ENCODE measurements around the gene PACRG.

Gene PACRG

DNA sequence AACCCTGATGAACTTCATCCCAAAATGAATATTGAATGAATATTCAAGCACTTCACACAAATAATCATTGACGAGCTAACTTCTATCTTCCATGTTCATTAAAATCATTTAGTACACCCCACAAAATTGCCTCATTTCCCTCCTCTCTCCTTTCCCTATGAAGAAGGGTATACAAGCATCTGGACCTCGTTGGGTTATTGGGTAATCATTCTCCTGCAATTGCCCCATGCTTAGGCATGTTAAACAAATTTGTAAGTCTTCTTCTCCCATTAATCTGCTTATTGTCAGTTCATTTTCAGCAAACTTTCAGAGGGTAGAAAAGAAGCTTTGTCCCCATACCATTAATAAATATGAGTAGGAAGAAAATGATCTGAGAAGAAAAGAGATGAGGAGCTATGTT, 27.8 kb upstream of the PACRG start:
- TF ChIP-seq ZNF274 (IDR thresholded peaks at IDR 0.05; ENCODE audit: low read depth, low read length) (no peak), YY1 (IDR thresholded peaks at IDR 0.05; ENCODE audit: insufficient read depth, insufficient read length) (no peak), SUZ12 (IDR thresholded peaks at IDR 0.05; ENCODE audit: extremely low read depth, insufficient read depth, insufficient read length) (no peak)
- Histone ChIP-seq H3K4me1 (ENCODE audit: insufficient read depth, insufficient read length) (no peaks in the 10 kb centered on the region), H3K9me3 (ENCODE audit: insufficient read depth, low read length) (no peaks in the 10 kb centered on the region), H3K36me3 (ENCODE audit: insufficient read depth, insufficient read length, low read length) (no peaks in the 10 kb centered on the region), H3K9ac (ENCODE audit: insufficient read length, low read depth) (no peak overlapping the region), H3K27me3 (ENCODE audit: insufficient read depth, insufficient read length) (no peaks in the 10 kb centered on the region), H3K4me3 (ENCODE audit: insufficient read length, low read depth) (no peak overlapping the region)
- DNase-seq (ENCODE audit: low read depth, low spot score), result no peak

DNA sequence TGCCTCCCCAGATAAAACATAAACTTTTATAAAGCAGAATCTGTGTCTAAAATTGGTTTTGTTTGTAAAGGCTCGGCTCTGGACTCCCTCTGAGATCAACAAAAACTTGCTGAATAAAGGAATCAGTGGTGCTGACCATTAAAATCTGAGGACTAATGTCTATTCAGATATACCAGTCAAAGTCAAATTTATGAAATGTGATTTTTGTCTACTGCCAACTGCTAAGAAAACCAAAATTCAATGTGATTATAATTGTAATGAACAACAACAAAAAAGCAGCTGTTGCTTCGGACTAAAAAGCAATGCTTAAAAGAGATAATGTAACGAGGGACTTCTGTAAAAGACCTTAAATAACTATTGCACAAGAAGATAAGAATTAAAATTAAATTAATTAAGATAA, 26.8 kb upstream of the PACRG start:
- Histone ChIP-seq H3K4me3 (ENCODE audit: insufficient read length, low read depth) (no peak overlapping the region), H3K27me3 (ENCODE audit: insufficient read depth, insufficient read length) (no peaks in the 10 kb centered on the region), H3K9me3 (ENCODE audit: insufficient read depth, low read length) (no peaks in the 10 kb centered on the region), H3K4me1 (ENCODE audit: insufficient read depth, insufficient read length) (no peaks in the 10 kb centered on the region), H3K9ac (ENCODE audit: insufficient read length, low read depth) (no peak overlapping the region), H3K36me3 (ENCODE audit: insufficient read depth, insufficient read length, low read length) (no peaks in the 10 kb centered on the region)
- TF ChIP-seq SUZ12 (IDR thresholded peaks at IDR 0.05; ENCODE audit: extremely low read depth, insufficient read depth, insufficient read length), result no peak
- no peak for TF ChIP-seq YY1 (IDR thresholded peaks at IDR 0.05; ENCODE audit: insufficient read depth, insufficient read length)
- no peak for TF ChIP-seq ZNF274 (IDR thresholded peaks at IDR 0.05; ENCODE audit: low read depth, low read length)
- DNase-seq (ENCODE audit: low read depth, low spot score), result no peak

DNA sequence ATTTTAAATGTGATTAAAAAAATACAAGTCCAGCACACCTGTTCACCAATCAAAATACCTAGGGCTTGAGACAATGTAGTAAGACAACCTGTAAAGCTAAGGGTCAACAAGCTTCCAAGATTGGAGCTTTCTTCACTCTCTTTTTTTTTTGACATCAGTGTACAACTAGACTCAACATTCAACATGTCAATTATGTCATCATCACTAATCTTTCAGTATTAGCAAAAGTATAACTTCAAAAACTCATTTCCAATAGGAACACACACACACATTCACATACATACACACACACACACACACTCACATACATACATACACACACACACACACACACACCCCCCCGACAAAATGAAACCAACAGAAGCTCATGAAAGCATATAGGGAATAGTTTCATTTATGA, 26.2 kb upstream of the PACRG start:
- H3K27me3 ChIP-seq (ENCODE audit: insufficient read depth, insufficient read length), result no peaks in the 10 kb centered on the region
- no peak overlapping the region for H3K4me3 ChIP-seq (ENCODE audit: insufficient read length, low read depth)
- TF ChIP-seq YY1 (IDR thresholded peaks at IDR 0.05; ENCODE audit: insufficient read depth, insufficient read length) (no peak), SUZ12 (IDR thresholded peaks at IDR 0.05; ENCODE audit: extremely low read depth, insufficient read depth, insufficient read length) (no peak), ZNF274 (IDR thresholded peaks at IDR 0.05; ENCODE audit: low read depth, low read length) (no peak)
- no peaks in the 10 kb centered on the region for H3K36me3 ChIP-seq (ENCODE audit: insufficient read depth, insufficient read length, low read length)
- no peaks in the 10 kb centered on the region for H3K4me1 ChIP-seq (ENCODE audit: insufficient read depth, insufficient read length)
- H3K9me3 ChIP-seq (ENCODE audit: insufficient read depth, low read length), result no peaks in the 10 kb centered on the region
- no peak overlapping the region for H3K9ac ChIP-seq (ENCODE audit: insufficient read length, low read depth)
- DNase-seq (ENCODE audit: low read depth, low spot score), result no peak

DNA sequence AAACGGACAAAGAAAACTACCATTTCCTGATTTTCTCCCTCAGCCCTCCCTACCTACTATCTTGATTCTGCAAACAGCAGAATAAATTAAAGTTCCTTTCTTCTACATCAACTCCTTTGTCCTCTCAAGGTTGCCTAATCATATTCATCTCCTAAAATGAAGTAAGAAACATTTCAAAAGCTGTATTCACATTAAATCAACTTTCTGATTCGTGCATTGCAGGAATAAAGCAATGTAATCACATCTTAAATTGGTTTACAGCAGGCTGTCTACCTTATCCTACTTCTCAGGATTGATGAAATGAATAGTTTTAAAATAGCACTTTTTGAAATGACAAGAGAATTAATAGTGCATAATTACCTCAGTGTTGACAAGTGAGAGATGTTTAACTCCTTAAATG, 25.3 kb upstream of the PACRG start:
- no peak for DNase-seq (ENCODE audit: low read depth, low spot score)
- Histone ChIP-seq H3K27me3 (ENCODE audit: insufficient read depth, insufficient read length) (no peaks in the 10 kb centered on the region), H3K9ac (ENCODE audit: insufficient read length, low read depth) (no peak overlapping the region), H3K4me1 (ENCODE audit: insufficient read depth, insufficient read length) (no peaks in the 10 kb centered on the region), H3K36me3 (ENCODE audit: insufficient read depth, insufficient read length, low read length) (no peaks in the 10 kb centered on the region), H3K4me3 (ENCODE audit: insufficient read length, low read depth) (no peak overlapping the region), H3K9me3 (ENCODE audit: insufficient read depth, low read length) (no peaks in the 10 kb centered on the region)
- TF ChIP-seq ZNF274 (IDR thresholded peaks at IDR 0.05; ENCODE audit: low read depth, low read length) (no peak), SUZ12 (IDR thresholded peaks at IDR 0.05; ENCODE audit: extremely low read depth, insufficient read depth, insufficient read length) (no peak), YY1 (IDR thresholded peaks at IDR 0.05; ENCODE audit: insufficient read depth, insufficient read length) (no peak)

DNA sequence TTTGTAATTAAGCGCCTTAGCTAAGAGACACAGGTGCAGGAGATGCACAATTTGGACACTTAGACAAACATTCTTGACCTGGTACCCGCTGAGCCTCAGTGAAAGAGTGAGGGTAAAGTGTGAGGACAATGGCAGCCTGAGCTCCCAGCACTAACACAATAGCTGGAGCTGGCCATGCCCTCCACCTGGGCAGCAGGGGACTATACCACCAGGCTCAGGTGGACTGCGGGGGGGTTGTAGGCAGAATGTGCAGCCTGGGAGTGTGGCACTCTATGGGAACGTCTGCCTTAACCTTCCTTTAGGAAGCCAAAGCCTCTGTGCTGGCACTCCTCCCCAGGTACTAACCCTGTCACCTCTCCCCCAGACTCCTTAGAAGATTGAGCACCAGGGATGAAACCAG, 23.8 kb upstream of the PACRG start:
- TF ChIP-seq SUZ12 (IDR thresholded peaks at IDR 0.05; ENCODE audit: extremely low read depth, insufficient read depth, insufficient read length) (no peak), ZNF274 (IDR thresholded peaks at IDR 0.05; ENCODE audit: low read depth, low read length) (no peak), YY1 (IDR thresholded peaks at IDR 0.05; ENCODE audit: insufficient read depth, insufficient read length) (no peak)
- H3K36me3 ChIP-seq (ENCODE audit: insufficient read depth, insufficient read length, low read length), result no peaks in the 10 kb centered on the region
- no peaks in the 10 kb centered on the region for H3K4me1 ChIP-seq (ENCODE audit: insufficient read depth, insufficient read length)
- DNase-seq (ENCODE audit: low read depth, low spot score), result no peak
- H3K27me3 ChIP-seq (ENCODE audit: insufficient read depth, insufficient read length), result no peaks in the 10 kb centered on the region
- no peaks in the 10 kb centered on the region for H3K9me3 ChIP-seq (ENCODE audit: insufficient read depth, low read length)
- no peak overlapping the region for H3K9ac ChIP-seq (ENCODE audit: insufficient read length, low read depth)
- no peak overlapping the region for H3K4me3 ChIP-seq (ENCODE audit: insufficient read length, low read depth)

DNA sequence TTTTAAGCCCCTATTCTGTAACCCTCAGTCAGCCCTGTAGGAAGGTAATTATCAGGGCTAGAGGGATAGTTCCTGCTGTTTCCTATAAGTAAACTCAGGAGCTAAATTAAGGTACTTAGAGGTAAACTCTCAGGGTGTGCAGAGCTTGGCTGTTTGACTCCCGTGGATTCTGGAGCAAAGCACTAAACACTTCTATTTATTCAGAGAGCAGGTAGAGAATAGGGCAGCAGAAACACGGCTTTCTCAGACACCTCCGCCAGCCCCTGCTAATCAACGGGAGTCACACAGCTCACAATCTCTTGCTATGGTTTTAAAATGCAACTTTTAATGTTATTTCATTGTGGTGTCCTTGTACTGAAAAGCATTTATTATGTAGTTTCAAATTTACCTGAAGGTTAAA, 22.0 kb upstream of the PACRG start:
- no peak overlapping the region for H3K9ac ChIP-seq (ENCODE audit: insufficient read length, low read depth)
- H3K4me3 ChIP-seq (ENCODE audit: insufficient read length, low read depth), result no peak overlapping the region
- no peak for DNase-seq (ENCODE audit: low read depth, low spot score)
- TF ChIP-seq YY1 (IDR thresholded peaks at IDR 0.05; ENCODE audit: insufficient read depth, insufficient read length) (no peak), SUZ12 (IDR thresholded peaks at IDR 0.05; ENCODE audit: extremely low read depth, insufficient read depth, insufficient read length) (no peak), ZNF274 (IDR thresholded peaks at IDR 0.05; ENCODE audit: low read depth, low read length) (no peak)
- no peaks in the 10 kb centered on the region for H3K4me1 ChIP-seq (ENCODE audit: insufficient read depth, insufficient read length)
- H3K36me3 ChIP-seq (ENCODE audit: insufficient read depth, insufficient read length, low read length), result no peaks in the 10 kb centered on the region
- no peaks in the 10 kb centered on the region for H3K9me3 ChIP-seq (ENCODE audit: insufficient read depth, low read length)
- no peaks in the 10 kb centered on the region for H3K27me3 ChIP-seq (ENCODE audit: insufficient read depth, insufficient read length)

DNA sequence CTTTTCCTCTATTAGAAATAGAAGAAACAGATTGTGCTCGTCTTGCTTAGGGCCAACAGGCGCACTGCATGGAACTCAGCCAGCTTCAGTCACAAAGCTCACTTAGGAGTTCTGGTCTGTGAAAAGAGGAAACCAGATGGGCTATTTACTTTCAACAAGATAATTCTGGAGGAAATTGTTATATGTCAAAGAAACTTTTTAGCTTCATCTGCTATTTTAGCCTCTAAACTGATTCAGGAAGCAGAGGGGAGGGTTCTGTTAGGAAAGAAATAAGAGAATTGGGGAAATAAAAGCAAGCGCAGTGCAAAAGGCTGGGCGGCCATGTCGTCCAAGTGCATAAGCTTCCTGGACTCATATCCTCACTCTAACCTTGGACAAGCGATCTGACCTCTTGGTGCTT, 21.5 kb upstream of the PACRG start:
- H3K4me1 ChIP-seq (ENCODE audit: insufficient read depth, insufficient read length), result no peaks in the 10 kb centered on the region
- no peaks in the 10 kb centered on the region for H3K27me3 ChIP-seq (ENCODE audit: insufficient read depth, insufficient read length)
- DNase-seq (ENCODE audit: low read depth, low spot score), result no peak
- H3K9me3 ChIP-seq (ENCODE audit: insufficient read depth, low read length), result no peaks in the 10 kb centered on the region
- H3K9ac ChIP-seq (ENCODE audit: insufficient read length, low read depth), result no peak overlapping the region
- no peaks in the 10 kb centered on the region for H3K36me3 ChIP-seq (ENCODE audit: insufficient read depth, insufficient read length, low read length)
- TF ChIP-seq SUZ12 (IDR thresholded peaks at IDR 0.05; ENCODE audit: extremely low read depth, insufficient read depth, insufficient read length) (no peak), YY1 (IDR thresholded peaks at IDR 0.05; ENCODE audit: insufficient read depth, insufficient read length) (no peak), ZNF274 (IDR thresholded peaks at IDR 0.05; ENCODE audit: low read depth, low read length) (no peak)
- H3K4me3 ChIP-seq (ENCODE audit: insufficient read length, low read depth), result no peak overlapping the region

DNA sequence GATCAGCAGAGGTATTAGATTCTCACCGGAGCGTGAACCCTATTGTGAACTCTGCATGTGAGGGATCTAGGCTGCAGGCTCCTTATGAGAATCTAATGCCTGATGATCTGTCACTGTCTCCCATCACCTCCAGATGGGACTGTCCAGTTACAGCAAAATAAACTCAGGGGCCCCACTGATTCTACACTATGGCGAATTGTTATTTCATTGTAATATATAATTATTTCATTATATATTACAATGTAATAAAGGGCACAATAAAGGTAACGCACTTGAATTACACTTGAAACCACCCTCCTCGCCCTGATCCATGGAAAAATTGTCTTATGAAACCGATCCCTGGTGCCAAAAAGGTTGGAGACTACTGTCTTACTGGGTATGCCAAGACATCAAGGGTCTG, 18.8 kb upstream of the PACRG start:
- Histone ChIP-seq H3K36me3 (ENCODE audit: insufficient read depth, insufficient read length, low read length) (no peaks in the 10 kb centered on the region), H3K9ac (ENCODE audit: insufficient read length, low read depth) (no peak overlapping the region), H3K4me3 (ENCODE audit: insufficient read length, low read depth) (no peak overlapping the region), H3K4me1 (ENCODE audit: insufficient read depth, insufficient read length) (no peaks in the 10 kb centered on the region), H3K27me3 (ENCODE audit: insufficient read depth, insufficient read length) (no peaks in the 10 kb centered on the region), H3K9me3 (ENCODE audit: insufficient read depth, low read length) (no peaks in the 10 kb centered on the region)
- TF ChIP-seq YY1 (IDR thresholded peaks at IDR 0.05; ENCODE audit: insufficient read depth, insufficient read length) (no peak), ZNF274 (IDR thresholded peaks at IDR 0.05; ENCODE audit: low read depth, low read length) (no peak), SUZ12 (IDR thresholded peaks at IDR 0.05; ENCODE audit: extremely low read depth, insufficient read depth, insufficient read length) (no peak)
- DNase-seq (ENCODE audit: low read depth, low spot score), result no peak

Measured in NT2/D1 (cell line).